Left lung (tissue), 10 donors: Measurements from ENCODE around the gene MALRD1. TPM values are rescaled to one million over a fixed set of nuclear protein-coding genes. Genes with fewer than 3 reads are reported as not detected.

Experiments used
- ATAC-seq: fragments of 200-7000 bp; cut with Tn5 transposase; one replicate; pipeline ENCODE4 v1.9.1; 2020; ENCODE audit warnings: moderate library complexity
- DNase-seq, 4 donors: peaks; one replicate each; pipeline ENCODE4 v3.0.0-alpha.2; 2013 to 2020
- H3K27ac ChIP-seq, 2 donors: fragments of 200-600 bp; sonication (generic) in 1 of 2; one replicate each; pipeline versions ENCODE4 v1.5.0 to v1.8.0; 2020 to 2021
- H3K27me3 ChIP-seq, 2 donors: fragments of 200-600 bp; sonication (generic) in 1 of 2; one replicate each; pipeline versions ENCODE4 v1.5.0 to v1.8.0; 2020 to 2021
- H3K36me3 ChIP-seq, 2 donors: fragments of 200-600 bp; sonication (generic) in 1 of 2; one replicate each; pipeline versions ENCODE4 v1.5.0 to v1.8.0; 2020 to 2021
- H3K4me1 ChIP-seq, 2 donors: fragments of 200-600 bp; one replicate each; pipeline ENCODE4 v1.8.0; 2021
- H3K4me3 ChIP-seq, 2 donors: fragments of 200-600 bp; sonication (generic) in 1 of 2; one replicate each; pipeline versions ENCODE4 v1.5.0 to v1.8.0; 2020 to 2021; ENCODE audit warnings: mild to moderate bottlenecking in 1 of 2
- H3K9me3 ChIP-seq, 2 donors: fragments of 200-600 bp; sonication (generic) in 1 of 2; one replicate each; pipeline versions ENCODE4 v1.5.0 to v1.8.0; 2020 to 2021
- intact Hi-C, 2 donors: fragments of 100-400 bp; cut with DNase I; formaldehyde crosslinking; loops; one replicate each; pipeline versions ENCODE4 v1.11.2 to v1.14.2; 2022
- polyA plus RNA-seq, 6 donors: library from polyadenylated mRNA; unstranded; fragments of 120-200 nt; gene quantifications; one replicate each; pipeline ENCODE4 v1.2.1, GENCODE V29; 2013; ENCODE audit not compliant: insufficient read length in 6 of 6
- total RNA-seq, 2 donors: library from RNA; stranded (reverse); fragmentation: NEBNext Ultra II Directional; extraction: Animal tissue kit (Norgen Biotek cat#: 25700); gene quantifications; one replicate each; pipeline ENCODE4 v1.2.1, GENCODE V29; 2021
- TF ChIP-seq, protein P1 (sequence below), 2 donors: fragments of 200-600 bp; sonication (generic) in 1 of 2; IDR thresholded peaks; one replicate each; pipeline versions ENCODE4 v1.5.0 to v1.8.0; 2021; ENCODE audit warnings: antibody characterized with exemption in 2 of 2
- donor health status: DM: no; HTN: yes; CAD: no.
- donor health status: DM: no; HTN: no; CAD: no.

MALRD1 gene
- total and polyA plus RNA-seq, 8 donors: 2.6 to 12.3 (median 6.9) TPM

DNA sequence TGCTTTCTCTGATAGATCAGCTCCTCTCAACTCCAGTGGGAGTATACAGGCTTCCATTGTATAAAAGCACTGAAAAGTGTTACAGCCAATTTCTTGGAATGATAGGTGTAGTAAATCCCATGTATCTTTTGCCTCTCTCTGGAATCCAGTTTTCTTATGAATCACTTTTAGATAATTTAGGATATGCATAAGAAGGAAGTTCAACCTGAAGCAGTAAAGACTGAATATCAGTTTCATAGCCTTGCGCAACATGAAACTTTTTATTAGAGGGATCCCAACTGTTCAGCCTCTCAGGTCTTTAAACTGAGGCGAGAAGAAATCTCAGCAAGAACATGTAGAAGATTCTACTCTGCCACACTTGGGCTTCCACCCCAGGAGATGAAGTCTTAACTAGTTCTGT lies 280.0 kb downstream of the MALRD1 start:
- Histone ChIP-seq H3K9me3 (no peaks in the 10 kb centered on the region), H3K27me3 (no peaks in the 10 kb centered on the region), H3K27ac (no peak overlapping the region), H3K36me3 (no peaks in the 10 kb centered on the region), H3K4me3 (no peak overlapping the region), H3K4me1 (no peaks in the 10 kb centered on the region)
- no peak for DNase-seq
- TF ChIP-seq, protein P1, sequence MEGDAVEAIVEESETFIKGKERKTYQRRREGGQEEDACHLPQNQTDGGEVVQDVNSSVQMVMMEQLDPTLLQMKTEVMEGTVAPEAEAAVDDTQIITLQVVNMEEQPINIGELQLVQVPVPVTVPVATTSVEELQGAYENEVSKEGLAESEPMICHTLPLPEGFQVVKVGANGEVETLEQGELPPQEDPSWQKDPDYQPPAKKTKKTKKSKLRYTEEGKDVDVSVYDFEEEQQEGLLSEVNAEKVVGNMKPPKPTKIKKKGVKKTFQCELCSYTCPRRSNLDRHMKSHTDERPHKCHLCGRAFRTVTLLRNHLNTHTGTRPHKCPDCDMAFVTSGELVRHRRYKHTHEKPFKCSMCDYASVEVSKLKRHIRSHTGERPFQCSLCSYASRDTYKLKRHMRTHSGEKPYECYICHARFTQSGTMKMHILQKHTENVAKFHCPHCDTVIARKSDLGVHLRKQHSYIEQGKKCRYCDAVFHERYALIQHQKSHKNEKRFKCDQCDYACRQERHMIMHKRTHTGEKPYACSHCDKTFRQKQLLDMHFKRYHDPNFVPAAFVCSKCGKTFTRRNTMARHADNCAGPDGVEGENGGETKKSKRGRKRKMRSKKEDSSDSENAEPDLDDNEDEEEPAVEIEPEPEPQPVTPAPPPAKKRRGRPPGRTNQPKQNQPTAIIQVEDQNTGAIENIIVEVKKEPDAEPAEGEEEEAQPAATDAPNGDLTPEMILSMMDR (IDR thresholded peaks at IDR 0.05): no peak
- ATAC-seq: no peak
- intact Hi-C loops: no loop called here

DNA sequence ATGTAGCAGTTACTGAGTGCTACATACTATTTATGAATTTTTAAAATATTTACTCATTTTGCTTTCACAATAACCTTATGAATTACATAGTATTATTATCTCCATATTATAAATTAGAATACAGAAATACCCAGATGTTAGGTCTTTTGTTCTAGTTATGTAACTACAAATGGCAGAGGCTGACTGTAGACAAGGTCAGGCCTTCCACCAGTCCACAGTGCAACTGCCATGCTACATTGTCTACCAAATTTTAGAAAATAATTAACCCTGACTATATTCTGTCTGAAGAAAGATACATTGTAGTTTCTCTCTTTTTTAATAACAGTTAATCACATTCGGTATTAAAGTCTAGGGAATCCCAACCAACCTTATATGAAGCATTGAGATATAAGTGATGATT lies 280.9 kb downstream of the MALRD1 start:
- Histone ChIP-seq H3K36me3 (no peaks in the 10 kb centered on the region), H3K4me3 (no peak overlapping the region), H3K4me1 (no peaks in the 10 kb centered on the region), H3K27me3 (no peaks in the 10 kb centered on the region), H3K27ac (no peak overlapping the region), H3K9me3 (no peaks in the 10 kb centered on the region)
- ATAC-seq: no peak
- no peak for DNase-seq
- TF ChIP-seq, protein P1 (IDR thresholded peaks at IDR 0.05): no peak
- intact Hi-C loops: no loop called here

DNA sequence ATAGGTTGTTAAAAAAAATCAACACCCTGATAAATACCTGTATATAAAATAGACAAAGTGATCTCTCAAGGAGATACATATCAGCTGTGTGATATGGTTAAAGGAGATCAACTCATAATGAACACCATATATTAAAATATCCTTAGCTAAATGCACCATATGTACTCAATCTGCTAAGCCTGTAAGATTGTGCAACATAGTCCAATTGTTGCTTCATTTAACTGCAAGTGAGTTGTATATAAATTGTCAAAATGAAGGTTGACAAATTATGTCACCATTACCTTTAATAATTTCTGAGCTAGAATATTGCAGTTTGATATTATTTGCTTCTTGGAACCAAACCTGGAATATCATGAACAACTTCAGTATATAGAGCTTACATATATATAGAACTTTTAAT lies 283.7 kb downstream of the MALRD1 start:
- no peaks in the 10 kb centered on the region for H3K4me1 ChIP-seq
- intact Hi-C loops: no loop called here
- TF ChIP-seq, protein P1 (IDR thresholded peaks at IDR 0.05): no peak
- H3K27me3 ChIP-seq: no peaks in the 10 kb centered on the region
- no peak overlapping the region for H3K27ac ChIP-seq
- DNase-seq (peak in 2 of 4 donors; percentile 27 to 28), ATAC-seq (no peak)
- H3K4me3 ChIP-seq: no peak overlapping the region
- H3K9me3 ChIP-seq: no peaks in the 10 kb centered on the region
- H3K36me3 ChIP-seq: no peaks in the 10 kb centered on the region

DNA sequence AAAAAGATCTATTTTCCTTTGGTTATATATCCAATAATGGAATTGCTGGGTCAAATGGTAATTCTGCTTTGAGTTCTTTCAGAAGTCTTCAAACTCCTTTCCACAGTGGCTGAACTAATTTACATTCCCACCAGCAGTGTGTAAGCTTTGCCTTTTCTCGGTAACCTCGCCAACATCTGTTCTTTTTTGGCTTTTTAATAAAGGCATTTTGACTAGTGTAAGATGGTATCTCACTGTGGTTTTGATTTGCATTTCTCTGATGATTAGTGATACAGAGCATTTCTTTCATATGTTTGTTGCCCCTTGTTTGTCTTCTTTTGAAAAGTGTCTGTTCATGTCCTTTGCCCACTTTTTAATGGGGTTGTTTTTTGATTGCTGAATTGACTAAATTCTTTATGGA lies 285.0 kb downstream of the MALRD1 start:
- H3K9me3 ChIP-seq: no peaks in the 10 kb centered on the region
- no peaks in the 10 kb centered on the region for H3K4me1 ChIP-seq
- TF ChIP-seq, protein P1 (IDR thresholded peaks at IDR 0.05): no peak
- no peak overlapping the region for H3K4me3 ChIP-seq
- ATAC-seq (no peak), DNase-seq (no peak)
- H3K27me3 ChIP-seq: no peaks in the 10 kb centered on the region
- H3K27ac ChIP-seq: no peak overlapping the region
- H3K36me3 ChIP-seq: no peaks in the 10 kb centered on the region
- intact Hi-C loops: no loop called here

DNA sequence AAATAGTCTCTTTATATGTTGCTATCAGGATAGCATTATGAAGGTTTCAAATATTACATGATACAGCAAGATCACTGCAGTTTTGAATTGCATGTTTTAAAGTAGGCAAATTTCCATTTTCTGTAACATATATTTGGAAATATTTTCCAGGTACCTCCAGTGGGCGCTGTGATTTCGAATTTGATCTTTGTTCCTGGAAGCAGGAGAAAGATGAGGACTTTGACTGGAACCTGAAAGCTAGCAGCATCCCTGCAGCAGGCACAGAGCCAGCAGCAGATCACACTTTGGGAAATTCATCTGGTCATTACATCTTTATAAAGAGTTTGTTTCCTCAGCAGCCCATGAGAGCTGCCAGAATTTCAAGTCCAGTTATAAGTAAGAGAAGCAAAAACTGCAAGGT lies 299.0 kb downstream of the MALRD1 start:
- Histone ChIP-seq H3K4me3 (no peak overlapping the region), H3K9me3 (no peaks in the 10 kb centered on the region), H3K36me3 (no peaks in the 10 kb centered on the region), H3K27me3 (no peaks in the 10 kb centered on the region), H3K27ac (no peak overlapping the region), H3K4me1 (no peaks in the 10 kb centered on the region)
- TF ChIP-seq, protein P1 (IDR thresholded peaks at IDR 0.05): no peak
- ATAC-seq (no peak), DNase-seq (peak in 2 of 4 donors; percentile 6 to 16)
- intact Hi-C loops: no loop called here
